ENCODE data around the gene RAB43.

The RAB43 gene

DNA sequence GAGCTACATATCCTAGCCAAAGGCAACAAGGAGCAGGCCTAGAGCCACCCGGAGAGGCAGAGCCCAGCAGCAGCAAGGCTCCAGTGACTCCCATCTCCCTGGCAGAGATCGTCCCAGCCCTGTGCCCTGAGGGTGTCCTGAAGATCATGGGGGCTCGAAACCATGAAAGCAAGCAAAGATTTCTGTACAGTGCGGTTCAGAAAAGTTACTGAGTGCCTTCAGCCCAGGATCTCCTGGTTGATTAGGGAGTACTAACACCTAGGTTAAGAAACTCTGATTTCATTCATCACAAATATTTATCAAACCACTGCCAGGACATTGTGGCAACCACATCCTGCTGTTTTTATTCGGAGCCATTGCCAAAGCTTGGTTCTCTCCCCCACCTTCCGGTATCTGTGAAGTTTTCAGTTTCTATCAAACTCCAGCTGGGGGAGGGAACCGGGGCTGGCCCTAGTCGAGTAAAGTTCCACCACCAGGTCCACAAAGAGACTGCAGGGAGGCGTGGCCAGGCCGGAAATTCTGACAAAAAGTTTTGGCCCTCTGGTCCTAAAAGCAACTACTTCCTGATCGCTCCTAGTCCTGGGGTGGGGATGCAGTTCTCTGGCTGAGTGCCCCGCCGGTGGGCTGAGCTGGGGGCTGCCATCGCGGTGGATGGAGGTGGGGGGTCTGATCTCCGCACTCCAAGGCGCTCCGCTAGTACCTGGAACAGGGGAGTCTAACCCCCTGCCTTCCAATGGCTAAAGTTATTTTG is 1.2 kb downstream of the RAB43 start:
- peak overlapping the region; percentile 70 for H3K4me3 ChIP-seq (ENCODE audit: low read depth, low read length)
- TF ChIP-seq CTCF (IDR thresholded peaks at IDR 0.05; ENCODE audit: control insufficient read depth, extremely low read depth, insufficient read depth), result no peak
- peak; percentile 80 for DNase-seq (ENCODE audit: low read depth)

DNA sequence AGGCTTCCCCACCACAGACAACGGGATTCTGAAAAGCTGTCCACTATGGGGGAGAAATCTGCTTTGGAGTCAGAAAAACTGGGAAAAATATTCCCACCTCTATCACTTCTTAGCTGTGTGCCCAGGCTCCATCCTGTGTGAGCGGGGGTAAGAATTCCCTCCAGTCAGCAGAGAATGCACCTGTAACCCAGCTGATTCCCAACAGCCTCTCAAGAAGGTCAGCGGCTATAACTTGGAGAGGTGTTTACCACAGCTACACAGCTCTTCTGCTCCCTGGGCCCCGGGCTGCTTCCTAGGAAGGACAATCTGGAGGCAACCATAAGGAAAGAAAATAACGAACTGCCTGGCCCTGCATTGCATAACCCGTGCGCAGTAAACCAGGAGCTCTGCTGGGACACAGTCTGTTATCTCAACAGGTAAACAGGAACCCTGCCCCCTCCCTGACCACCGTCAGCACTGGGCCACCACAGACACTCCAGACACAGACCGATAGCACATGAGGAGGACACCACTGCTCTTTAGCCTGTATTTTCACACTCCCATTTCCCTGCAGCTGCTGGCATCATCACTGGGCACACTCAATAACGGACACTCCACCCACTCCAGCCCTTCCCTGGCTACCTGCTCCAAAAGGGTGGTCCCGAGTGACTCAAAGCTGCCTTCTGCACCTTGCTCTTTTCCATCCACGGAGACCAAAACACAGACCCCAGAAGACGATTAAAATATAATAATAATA is 2.1 kb downstream of the RAB43 start:
- no peak for DNase-seq (ENCODE audit: low read depth)
- TF ChIP-seq CTCF (IDR thresholded peaks at IDR 0.05; ENCODE audit: control insufficient read depth, extremely low read depth, insufficient read depth), result no peak
- peak overlapping the region; percentile 70 for H3K4me3 ChIP-seq (ENCODE audit: low read depth, low read length)

GRCh38 chr3:129118745-129119144 is 2.9 kb downstream of the RAB43 start:
- H3K4me3 ChIP-seq (ENCODE audit: low read depth, low read length), result no peak overlapping the region
- TF ChIP-seq CTCF (IDR thresholded peaks at IDR 0.05; ENCODE audit: control insufficient read depth, extremely low read depth, insufficient read depth), result no peak
- DNase-seq (ENCODE audit: low read depth), result no peak

DNA sequence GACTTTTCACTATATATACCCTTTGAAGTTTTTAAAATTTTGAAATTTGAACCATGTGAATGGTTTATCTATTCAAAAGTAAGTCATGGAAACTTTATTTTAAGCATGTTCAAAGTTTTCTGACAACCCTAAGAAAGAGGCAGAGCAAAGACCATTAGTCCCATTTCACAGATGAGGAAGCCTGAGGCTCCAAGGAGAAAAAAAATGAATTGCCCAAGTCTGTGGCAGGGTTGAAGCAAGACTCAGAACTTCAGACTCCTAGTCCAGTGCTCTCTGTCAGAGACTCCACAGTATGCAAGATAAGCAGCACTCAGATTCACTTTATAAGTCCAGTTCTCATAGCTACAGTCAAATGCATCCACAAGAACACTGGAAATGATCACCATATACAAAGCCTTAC is 4.5 kb downstream of the RAB43 start:
- no peak overlapping the region for H3K4me3 ChIP-seq (ENCODE audit: low read depth, low read length)
- no peak for TF ChIP-seq CTCF (IDR thresholded peaks at IDR 0.05; ENCODE audit: control insufficient read depth, extremely low read depth, insufficient read depth)
- no peak for DNase-seq (ENCODE audit: low read depth)

DNA sequence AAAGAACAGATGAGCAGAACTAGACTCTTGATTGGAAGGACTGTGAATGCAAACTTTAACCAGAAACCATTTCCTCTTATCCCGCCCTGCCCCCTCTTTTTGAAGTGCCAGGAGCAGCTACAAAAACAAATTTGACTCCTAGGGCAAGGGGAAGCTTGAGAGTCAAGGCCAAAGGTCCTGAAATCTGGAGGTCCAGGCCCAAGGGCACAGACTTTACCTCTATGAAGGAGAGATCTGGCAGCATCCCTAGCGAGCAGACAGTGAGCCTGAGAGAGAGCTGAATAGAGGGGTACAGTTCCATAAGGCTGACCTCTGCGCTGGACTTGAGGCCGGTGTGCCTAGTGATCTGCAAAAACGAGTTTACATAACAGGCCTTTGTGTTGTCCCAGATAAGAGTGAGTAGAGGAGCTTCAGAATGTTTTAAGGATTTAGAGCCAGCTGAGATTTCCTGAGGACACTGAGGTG is 5.1 kb downstream of the RAB43 start:
- no peak for DNase-seq (ENCODE audit: low read depth)
- no peak for TF ChIP-seq CTCF (IDR thresholded peaks at IDR 0.05; ENCODE audit: control insufficient read depth, extremely low read depth, insufficient read depth)
- H3K4me3 ChIP-seq (ENCODE audit: low read depth, low read length), result no peak overlapping the region

DNA sequence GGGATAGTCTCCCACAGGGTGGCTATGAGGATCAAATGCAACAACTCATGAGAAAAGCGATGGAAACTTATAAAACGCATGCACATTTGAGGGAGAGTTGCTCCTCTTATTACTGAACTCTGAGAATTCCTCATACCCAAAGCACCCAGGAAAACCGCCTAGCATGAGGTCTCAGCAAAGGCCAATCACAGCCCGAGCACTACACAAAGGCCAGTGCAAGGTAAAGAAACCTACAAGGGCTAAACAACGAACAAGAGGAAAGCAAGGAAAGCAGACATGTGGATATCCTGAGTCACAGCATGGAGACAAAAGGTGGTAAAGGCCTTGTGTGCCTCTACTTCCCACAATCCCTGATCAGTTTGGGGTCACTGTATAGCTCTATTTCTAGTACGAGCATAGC is 7.1 kb downstream of the RAB43 start:
- no peak overlapping the region for H3K4me3 ChIP-seq (ENCODE audit: low read depth, low read length)
- no peak for TF ChIP-seq CTCF (IDR thresholded peaks at IDR 0.05; ENCODE audit: control insufficient read depth, extremely low read depth, insufficient read depth)
- no peak for DNase-seq (ENCODE audit: low read depth)
